Measurements from ENCODE around the gene MAGI2.

Gene MAGI2

GRCh38 chr7:79064187-79064823 lies 389.2 kb downstream of the MAGI2 start:
- no peak overlapping the region for H3K27ac ChIP-seq
- no peak for TF ChIP-seq CTCF (conservative IDR thresholded peaks at IDR 0.05)

GRCh38 chr7:79063019-79063698 lies 390.3 kb downstream of the MAGI2 start:
- TF ChIP-seq CTCF (conservative IDR thresholded peaks at IDR 0.05) = no peak; the same call in 1 of the 2 replicates
- H3K27ac ChIP-seq = no peak overlapping the region

- H3K27ac ChIP-seq = no peak overlapping the region
- TF ChIP-seq CTCF (conservative IDR thresholded peaks at IDR 0.05) = no peak
These were observed 393.0 kb downstream of the MAGI2 start for GRCh38 chr7:79060498-79060897.

- no peak for TF ChIP-seq CTCF (conservative IDR thresholded peaks at IDR 0.05)
- peak overlapping the region; percentile 43 for H3K27ac ChIP-seq
These were observed 397.6 kb downstream of the MAGI2 start for GRCh38 chr7:79055722-79056415.

- no peak overlapping the region for H3K27ac ChIP-seq
- TF ChIP-seq CTCF (conservative IDR thresholded peaks at IDR 0.05) = no peak
These were observed 401.6 kb downstream of the MAGI2 start for GRCh38 chr7:79051915-79052314.

GRCh38 chr7:79050603-79051002 lies 402.9 kb downstream of the MAGI2 start:
- TF ChIP-seq CTCF (conservative IDR thresholded peaks at IDR 0.05) = no peak
- no peak overlapping the region for H3K27ac ChIP-seq

- no peak overlapping the region for H3K27ac ChIP-seq
- TF ChIP-seq CTCF (conservative IDR thresholded peaks at IDR 0.05) = no peak
These were observed 407.4 kb downstream of the MAGI2 start for GRCh38 chr7:79046061-79046460.
